HG03354 (cell line): ENCODE results near the gene LRP2BP.

ENCODE experiments used
- ATAC-seq: cut with Tn5 transposase; IDR thresholded peaks from one replicate; pipeline ENCODE4 v1.9.1; 2021; ENCODE audit warnings: mild to moderate bottlenecking; ENCODE audit not compliant: unreplicated experiment, poor library complexity, severe bottlenecking

LRP2BP gene

DNA sequence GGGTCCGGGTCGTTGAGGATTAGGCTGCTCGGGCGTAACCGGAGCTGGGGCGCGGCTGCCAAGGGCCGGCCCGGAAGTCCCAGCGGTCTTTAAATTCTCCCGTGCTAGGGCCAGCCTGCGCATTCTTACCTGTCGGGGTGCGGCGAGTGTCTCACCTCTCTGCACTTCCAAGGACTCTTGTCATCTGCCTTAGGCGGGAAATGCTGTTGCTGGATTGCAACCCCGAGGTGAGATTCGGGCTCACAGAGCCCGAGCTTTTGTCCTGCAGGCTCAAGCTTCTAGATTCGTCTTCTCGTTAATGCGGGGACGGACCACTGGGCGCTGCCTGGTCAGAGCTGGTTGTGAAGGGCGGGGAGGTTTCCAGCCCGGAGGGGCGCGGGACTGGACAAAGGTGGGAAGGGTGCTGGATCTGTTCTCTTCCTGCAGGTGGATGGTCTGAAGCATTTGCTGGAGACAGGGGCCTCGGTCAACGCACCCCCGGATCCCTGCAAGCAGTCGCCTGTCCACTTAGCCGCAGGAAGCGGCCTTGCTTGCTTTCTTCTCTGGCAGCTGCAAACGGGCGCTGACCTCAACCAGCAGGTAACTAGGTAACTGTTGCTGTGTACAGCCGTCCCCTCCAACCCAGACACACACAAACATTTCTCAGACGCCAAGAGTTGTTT lies 1.1 kb upstream of the LRP2BP start, which contains the start of gene ANKRD37:
ANKRD37 (plus strand) TSS at position 118 of the 662 bp plus-strand sequence; CDS start at position 201, 83 bp downstream.
- ATAC-seq = peak; percentile 0

- peak; percentile 80 for ATAC-seq
Observed at GRCh38 chr4:185395956-185396723, 416 bp upstream of the LRP2BP start.

DNA sequence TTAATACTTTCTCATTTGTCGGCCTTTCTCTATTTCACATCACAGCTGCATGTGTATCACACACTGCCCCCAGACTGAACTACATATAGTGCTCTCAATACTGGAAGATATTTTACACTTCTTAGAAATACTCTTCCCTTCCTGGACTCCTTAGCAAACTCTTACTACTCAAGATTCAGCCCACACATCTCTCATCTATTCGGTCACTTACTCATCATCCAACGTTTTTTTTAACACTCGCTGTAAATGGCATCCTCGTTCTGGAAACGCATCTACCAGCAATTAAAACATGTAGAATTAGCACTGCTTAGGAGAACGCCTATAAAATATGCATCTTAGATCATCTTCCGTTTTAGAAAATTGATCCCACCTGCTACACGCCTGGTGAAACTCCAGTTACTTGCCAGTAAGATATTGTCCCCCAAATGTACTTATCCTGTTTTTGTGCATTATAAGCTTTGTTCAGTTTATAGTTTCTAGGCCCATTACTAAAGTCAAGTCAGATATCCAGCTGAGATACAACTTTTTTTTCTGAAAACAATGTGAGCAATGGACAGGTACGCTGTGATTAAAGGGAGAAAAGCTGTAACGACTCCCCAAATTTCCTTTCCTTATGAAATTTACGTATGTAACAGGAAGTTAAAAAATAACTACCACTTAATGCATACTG lies 1.0 kb downstream of the LRP2BP start:
- no peak for ATAC-seq

DNA sequence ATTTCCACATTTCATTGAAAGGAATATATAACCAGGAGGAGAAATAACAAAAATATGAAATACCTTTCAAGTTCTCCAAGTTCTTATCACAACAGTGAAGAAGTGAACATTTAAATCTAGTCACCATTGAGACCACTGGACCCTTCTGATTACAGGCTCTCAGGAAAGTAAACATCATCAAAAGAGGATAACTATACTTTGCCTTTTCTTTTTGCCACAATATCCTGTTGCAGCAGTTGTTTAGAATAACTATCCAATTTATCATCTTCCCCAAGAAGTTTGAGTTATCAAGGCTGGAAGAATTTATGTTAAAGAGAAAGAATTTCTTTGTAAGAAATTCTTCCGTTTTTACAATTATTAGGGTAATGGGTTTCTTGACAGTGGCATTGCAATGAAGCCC lies 3.6 kb downstream of the LRP2BP start:
- no peak for ATAC-seq

DNA sequence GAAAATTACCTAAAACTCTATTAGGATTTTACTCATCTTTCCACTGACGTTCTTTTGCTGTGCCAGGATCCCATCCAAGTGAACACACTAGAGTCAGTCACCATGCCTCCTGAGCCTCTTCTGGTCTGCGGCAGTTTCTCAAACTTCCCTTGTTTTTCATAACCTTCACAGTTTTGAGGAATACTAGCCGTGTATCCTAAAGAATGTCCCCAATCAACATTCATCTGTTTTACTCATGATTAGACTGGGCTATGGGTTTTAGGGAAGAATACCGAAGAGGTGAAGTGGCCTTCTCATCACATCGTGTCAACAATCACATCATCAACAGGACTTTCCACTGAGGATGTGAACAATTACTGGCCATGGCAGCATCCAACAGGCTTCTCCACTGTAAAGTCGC lies 4.8 kb downstream of the LRP2BP start:
- no peak for ATAC-seq

DNA sequence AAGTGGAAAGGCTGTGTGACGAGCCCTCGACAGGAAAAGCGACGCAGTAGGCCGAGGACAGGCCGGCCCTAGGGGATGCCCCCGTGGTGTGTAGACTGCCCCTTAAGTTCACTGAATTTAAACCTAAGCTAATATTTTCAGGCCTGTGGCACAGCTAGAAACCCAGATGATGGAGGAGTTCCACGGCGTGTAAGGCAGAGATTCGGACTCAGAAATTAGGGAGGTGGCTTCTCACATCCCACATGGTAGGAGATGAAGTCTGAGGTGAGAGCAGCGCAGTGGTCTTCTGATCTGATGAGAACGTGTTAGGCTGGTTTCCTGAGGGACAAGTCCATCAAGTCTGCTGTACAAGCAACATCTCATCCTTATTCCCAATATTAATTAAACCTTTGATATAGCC lies 7.8 kb downstream of the LRP2BP start:
- no peak for ATAC-seq

DNA sequence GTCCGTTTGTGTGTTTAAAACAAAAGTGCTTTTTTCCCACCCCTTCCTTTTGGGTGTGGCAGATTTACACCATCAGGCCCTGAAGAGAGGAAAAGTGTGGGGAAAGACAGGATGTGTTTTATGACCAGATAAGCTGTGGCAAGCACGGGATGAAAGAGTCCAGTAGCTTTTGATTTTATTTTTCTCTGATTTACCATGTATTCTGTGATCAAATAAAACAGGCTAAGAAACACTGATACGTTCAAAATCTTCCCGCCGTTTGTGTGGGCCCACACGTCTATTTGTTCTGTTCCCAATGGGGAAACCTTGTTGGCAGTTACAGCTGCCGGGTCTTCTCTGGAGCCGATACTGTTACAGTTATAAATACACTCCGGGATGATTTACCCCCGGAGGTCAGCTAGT lies 10.8 kb downstream of the LRP2BP start:
- no peak for ATAC-seq

- ATAC-seq = no peak
Observed at GRCh38 chr4:185384061-185384460, 11.7 kb downstream of the LRP2BP start.

- ATAC-seq = no peak
Observed at GRCh38 chr4:185383451-185383850, 12.3 kb downstream of the LRP2BP start.

- ATAC-seq = no peak
Observed at GRCh38 chr4:185382754-185383153, 13.0 kb downstream of the LRP2BP start.

GRCh38 chr4:185381288-185382196 lies 14.2 kb downstream of the LRP2BP start:
- ATAC-seq = no peak

DNA sequence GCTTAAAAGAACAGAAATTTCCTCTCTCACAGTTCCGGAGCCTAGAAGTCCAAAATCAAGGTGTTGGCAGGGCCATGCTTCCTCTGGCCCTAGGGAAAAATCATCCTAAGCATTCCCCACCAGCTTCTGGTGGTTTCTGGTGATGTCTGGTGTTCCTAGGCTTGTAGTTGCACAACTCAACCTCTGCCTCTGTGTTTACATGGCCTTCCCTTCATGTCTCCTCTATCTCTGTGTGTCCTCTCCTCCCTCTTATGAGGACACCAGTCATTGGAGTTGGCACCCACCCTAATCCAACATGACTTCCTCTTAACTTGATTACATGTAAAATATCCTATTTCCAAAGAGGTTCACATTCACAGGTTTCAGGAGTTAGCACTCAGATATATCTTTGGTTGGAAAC lies 15.4 kb downstream of the LRP2BP start:
- no peak for ATAC-seq

GRCh38 chr4:185379326-185380295 lies 16.1 kb downstream of the LRP2BP start:
- no peak for ATAC-seq

DNA sequence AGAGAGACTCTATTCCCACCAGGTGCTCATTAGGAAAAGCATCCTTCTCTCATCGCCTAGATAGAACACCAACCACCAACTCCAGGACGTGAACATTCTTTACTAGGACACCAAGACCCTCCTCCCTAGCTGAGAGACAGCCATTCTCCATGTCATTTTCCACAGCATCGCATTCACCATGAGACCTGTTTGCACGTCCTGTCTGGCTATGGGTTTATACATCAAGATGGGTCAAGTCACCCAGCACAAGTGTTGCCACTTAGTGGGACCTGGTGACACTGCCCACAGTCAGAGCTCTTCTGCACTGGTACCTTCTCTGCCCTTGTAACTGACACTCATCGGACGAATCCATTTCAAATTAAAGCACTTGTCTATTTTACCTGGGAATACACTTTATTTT lies 17.5 kb downstream of the LRP2BP start:
- no peak for ATAC-seq

DNA sequence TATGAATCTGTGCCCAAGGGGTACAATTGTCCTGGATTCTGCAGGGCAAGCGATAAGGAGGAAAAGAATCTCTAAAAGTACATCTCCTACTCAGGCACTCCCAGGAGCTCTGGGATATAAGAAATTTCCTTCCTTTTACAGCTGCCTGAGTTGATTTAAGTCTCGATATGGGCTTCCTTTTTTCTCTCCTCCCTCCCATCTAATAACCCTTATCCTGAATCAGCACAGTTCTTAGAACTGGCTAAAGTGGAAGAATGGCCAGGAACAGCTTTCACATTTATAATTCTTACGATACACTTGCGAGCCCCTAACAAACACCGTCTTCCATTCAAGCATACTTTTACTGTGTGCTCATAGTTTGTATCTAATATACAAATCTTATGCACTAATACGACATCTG lies 21.2 kb downstream of the LRP2BP start:
- ATAC-seq = no peak

GRCh38 chr4:185374027-185374426 lies 21.7 kb downstream of the LRP2BP start:
- no peak for ATAC-seq

DNA sequence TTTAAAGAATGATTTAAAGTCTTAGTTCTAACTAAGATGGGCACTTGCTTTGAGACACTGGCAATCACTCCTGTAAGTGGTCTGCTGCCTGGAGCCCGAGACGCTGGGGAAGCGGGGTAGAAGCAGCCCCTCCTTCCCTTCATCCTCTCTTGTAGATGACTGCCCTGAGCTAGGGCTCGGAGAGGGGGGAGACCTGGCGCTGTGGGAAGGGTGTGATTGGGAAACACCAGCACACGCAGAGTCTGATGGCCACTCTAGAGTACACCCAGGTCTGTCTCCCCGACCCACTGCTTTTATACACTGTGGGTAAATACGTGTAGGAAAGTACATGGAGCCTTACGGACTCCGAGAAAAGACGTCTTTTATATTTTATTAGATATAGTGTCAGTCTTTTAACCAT lies 24.0 kb downstream of the LRP2BP start:
- no peak for ATAC-seq

GRCh38 chr4:185370268-185370949 lies 25.3 kb downstream of the LRP2BP start:
- ATAC-seq = no peak
